A549 (cell line): ENCODE results near the gene IL6R.

ENCODE experiments used
- EP300 ChIP-seq, 2 experiments: fragments of >200 bp; sonication (Bioruptor Twin); formaldehyde crosslinking; IDR thresholded peaks; 2 replicates in 1 of 2; 3 replicates in 1 of 2; pipeline ENCODE4 v1.6.1; 2016 to 2017
- JUN ChIP-seq, 2 experiments: fragments of >200 bp; sonication (Bioruptor Twin); formaldehyde crosslinking; IDR thresholded peaks; 2 replicates in 1 of 2; 3 replicates in 1 of 2; pipeline ENCODE4 v1.6.1; 2016 to 2017
- JUNB ChIP-seq: fragments of >200 bp; sonication (Bioruptor Twin); formaldehyde crosslinking; IDR thresholded peaks from 2 replicates; pipeline ENCODE4 v1.6.1; 2016
- KDM1A ChIP-seq: fragments of 200-600 bp; sonication (generic); IDR thresholded peaks from 2 replicates; pipeline ENCODE4 v1.6.1; 2016; ENCODE audit warnings: low read depth, mild to moderate bottlenecking
- POLR2A ChIP-seq: IDR thresholded peaks from 2 replicates; pipeline ENCODE4 v1.6.1; 2012; ENCODE audit warnings: mild to moderate bottlenecking, low read length
- RAD21 ChIP-seq, 2 experiments: fragments of >200 bp in 1 of 2; sonication (Bioruptor Twin) in 1 of 2; formaldehyde crosslinking in 1 of 2; IDR thresholded peaks in 1 of 2; conservative IDR thresholded peaks in 1 of 2; 2 replicates in 1 of 2; 3 replicates in 1 of 2; pipeline ENCODE4 v1.6.1; 2012 to 2018; ENCODE audit warnings: inconsistent platforms in 1 of 2
- RCOR1 ChIP-seq: fragments of 150-350 bp; IDR thresholded peaks from 2 replicates; pipeline ENCODE4 v1.6.1; 2014; ENCODE audit warnings: antibody characterized with exemption, low read length, low read depth
- RNF2 ChIP-seq: fragments of 200-600 bp; sonication (generic); IDR thresholded peaks from 2 replicates; pipeline ENCODE4 v1.6.1; 2016; ENCODE audit warnings: low read depth, mild to moderate bottlenecking, antibody characterized with exemption, moderate library complexity, borderline replicate concordance
- ZSCAN20 ChIP-seq: fragments of 250-450 bp; sonication (Bioruptor Pico); IDR thresholded peaks from 2 replicates; pipeline ENCODE4 v1.8.0; 2022; ENCODE audit warnings: mild to moderate bottlenecking, moderate library complexity
- TF ChIP-seq, protein P1 (sequence below): fragments of >200 bp; sonication (Bioruptor Twin); formaldehyde crosslinking; IDR thresholded peaks from 3 replicates; pipeline ENCODE4 v1.5.1; 2016
- TF ChIP-seq, protein P2 (sequence below): IDR thresholded peaks from 2 replicates; pipeline ENCODE4 v1.6.1; 2012
- TF ChIP-seq, protein P3 (sequence below): fragments of 150-350 bp; IDR thresholded peaks from 2 replicates; pipeline ENCODE4 v1.6.1; 2014; ENCODE audit warnings: low read depth, mild to moderate bottlenecking, low read length

DNA sequence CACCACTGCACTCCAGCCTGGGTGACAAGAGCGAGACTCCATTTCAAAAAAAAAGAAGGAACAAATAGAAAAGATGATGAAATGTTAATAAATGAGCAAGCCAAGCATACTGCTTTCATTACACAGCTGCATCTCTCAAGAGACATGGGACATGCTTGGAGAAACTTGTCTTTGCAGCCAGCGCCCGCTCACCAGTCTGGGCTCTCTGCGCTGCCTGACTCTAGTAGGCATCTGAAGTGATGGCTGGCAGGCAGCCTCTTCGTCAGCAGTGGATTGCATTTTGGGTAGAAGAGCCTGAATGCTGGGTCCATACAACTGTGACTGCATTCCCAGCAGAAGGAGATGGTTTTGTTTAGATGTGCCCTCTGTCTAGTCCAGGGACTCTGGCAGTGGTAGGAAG is 48.0 kb downstream of the IL6R start:
- TF ChIP-seq, protein P1, sequence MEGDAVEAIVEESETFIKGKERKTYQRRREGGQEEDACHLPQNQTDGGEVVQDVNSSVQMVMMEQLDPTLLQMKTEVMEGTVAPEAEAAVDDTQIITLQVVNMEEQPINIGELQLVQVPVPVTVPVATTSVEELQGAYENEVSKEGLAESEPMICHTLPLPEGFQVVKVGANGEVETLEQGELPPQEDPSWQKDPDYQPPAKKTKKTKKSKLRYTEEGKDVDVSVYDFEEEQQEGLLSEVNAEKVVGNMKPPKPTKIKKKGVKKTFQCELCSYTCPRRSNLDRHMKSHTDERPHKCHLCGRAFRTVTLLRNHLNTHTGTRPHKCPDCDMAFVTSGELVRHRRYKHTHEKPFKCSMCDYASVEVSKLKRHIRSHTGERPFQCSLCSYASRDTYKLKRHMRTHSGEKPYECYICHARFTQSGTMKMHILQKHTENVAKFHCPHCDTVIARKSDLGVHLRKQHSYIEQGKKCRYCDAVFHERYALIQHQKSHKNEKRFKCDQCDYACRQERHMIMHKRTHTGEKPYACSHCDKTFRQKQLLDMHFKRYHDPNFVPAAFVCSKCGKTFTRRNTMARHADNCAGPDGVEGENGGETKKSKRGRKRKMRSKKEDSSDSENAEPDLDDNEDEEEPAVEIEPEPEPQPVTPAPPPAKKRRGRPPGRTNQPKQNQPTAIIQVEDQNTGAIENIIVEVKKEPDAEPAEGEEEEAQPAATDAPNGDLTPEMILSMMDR, result no peak
- TF ChIP-seq POLR2A, result no peak
- no peak for TF ChIP-seq EP300 (IDR thresholded peaks at IDR 0.05)
- TF ChIP-seq RNF2, result no peak
- no peak for TF ChIP-seq KDM1A
- no peak for TF ChIP-seq JUN (IDR thresholded peaks at IDR 0.05)
- TF ChIP-seq, protein P2, sequence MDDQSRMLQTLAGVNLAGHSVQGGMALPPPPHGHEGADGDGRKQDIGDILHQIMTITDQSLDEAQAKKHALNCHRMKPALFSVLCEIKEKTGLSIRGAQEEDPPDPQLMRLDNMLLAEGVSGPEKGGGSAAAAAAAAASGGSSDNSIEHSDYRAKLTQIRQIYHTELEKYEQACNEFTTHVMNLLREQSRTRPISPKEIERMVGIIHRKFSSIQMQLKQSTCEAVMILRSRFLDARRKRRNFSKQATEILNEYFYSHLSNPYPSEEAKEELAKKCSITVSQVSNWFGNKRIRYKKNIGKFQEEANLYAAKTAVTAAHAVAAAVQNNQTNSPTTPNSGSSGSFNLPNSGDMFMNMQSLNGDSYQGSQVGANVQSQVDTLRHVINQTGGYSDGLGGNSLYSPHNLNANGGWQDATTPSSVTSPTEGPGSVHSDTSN, result no peak
- TF ChIP-seq RAD21 (conservative IDR thresholded peaks at IDR 0.05 in 1 of 2, IDR thresholded peaks at IDR 0.05 in 1 of 2), result no peak
- TF ChIP-seq ZSCAN20 (CRISPR knock-in tag), result no peak
- TF ChIP-seq, protein P3, sequence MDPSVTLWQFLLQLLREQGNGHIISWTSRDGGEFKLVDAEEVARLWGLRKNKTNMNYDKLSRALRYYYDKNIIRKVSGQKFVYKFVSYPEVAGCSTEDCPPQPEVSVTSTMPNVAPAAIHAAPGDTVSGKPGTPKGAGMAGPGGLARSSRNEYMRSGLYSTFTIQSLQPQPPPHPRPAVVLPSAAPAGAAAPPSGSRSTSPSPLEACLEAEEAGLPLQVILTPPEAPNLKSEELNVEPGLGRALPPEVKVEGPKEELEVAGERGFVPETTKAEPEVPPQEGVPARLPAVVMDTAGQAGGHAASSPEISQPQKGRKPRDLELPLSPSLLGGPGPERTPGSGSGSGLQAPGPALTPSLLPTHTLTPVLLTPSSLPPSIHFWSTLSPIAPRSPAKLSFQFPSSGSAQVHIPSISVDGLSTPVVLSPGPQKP, result no peak
- TF ChIP-seq RCOR1, result no peak
- TF ChIP-seq JUNB, result no peak
